ENCODE results near the gene LIN37. TPM values are rescaled to one million over a fixed set of nuclear protein-coding genes. Genes with fewer than 3 reads are reported as not detected.

The LIN37 gene
- total RNA-seq, 1 donor: 9.0 TPM

DNA sequence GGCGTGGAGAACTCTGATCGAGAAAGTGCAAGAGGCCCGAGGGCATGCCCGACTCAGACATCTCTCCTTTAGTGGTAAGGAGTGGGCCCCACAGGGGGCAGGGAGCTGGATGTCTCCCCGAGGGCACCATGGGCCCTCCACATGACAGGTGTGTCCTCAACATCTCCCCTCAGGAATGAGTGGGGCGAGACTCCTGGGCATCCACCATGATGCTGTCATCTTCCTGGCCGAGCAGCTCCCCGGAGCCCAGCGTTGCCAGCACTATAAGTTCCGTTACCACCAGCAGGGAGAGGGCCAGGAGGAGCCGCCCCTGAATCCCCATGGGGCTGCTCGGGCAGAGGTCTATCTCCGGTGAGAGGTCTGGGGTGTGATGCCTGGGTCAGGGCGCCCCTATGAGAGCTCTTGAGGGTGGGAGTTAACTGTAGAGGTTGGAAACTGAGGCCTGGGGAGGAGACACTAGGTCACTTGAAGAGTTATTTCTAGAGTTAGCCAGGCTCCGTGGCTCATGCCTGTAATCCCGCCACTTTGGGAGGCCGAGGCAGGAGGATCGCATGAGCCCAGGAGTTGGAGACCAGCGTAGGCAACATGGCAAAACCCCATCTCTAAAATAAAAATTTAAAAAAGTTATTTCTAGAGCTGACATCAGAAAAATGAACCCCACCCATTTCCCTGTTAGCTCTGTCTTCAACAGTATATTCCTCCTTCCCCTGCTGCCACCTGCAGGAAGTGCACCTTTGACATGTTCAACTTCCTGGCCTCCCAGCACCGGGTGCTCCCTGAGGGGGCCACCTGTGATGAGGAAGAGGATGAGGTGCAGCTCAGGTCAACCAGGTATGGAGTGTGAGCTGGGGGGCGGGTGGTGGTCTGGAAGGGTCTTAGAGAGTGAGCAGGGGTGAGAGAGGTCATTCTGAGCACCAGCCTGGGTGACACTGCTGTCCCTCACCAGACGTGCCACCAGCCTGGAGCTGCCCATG, 11.2 kb upstream of the LIN37 start:
- H3K79me2 ChIP-seq (ENCODE audit: insufficient read depth, low read length): no peaks in the 10 kb centered on the region
- H3K4me1 ChIP-seq (ENCODE audit: insufficient read depth, low read length): no peaks in the 10 kb centered on the region
- H3K27ac ChIP-seq (ENCODE audit: low read depth, low read length): no peak overlapping the region
- H3K27me3 ChIP-seq (ENCODE audit: insufficient read depth, low read length): no peaks in the 10 kb centered on the region
- peaks cover 44% of the 10 kb centered on the region for H3K36me3 ChIP-seq (ENCODE audit: insufficient read depth, low read length)
- H3K9me3 ChIP-seq (ENCODE audit: low read depth, low read length): no peaks in the 10 kb centered on the region
- H3K4me3 ChIP-seq (ENCODE audit: insufficient read depth, low read length): no peak overlapping the region
- TF ChIP-seq, protein P1, sequence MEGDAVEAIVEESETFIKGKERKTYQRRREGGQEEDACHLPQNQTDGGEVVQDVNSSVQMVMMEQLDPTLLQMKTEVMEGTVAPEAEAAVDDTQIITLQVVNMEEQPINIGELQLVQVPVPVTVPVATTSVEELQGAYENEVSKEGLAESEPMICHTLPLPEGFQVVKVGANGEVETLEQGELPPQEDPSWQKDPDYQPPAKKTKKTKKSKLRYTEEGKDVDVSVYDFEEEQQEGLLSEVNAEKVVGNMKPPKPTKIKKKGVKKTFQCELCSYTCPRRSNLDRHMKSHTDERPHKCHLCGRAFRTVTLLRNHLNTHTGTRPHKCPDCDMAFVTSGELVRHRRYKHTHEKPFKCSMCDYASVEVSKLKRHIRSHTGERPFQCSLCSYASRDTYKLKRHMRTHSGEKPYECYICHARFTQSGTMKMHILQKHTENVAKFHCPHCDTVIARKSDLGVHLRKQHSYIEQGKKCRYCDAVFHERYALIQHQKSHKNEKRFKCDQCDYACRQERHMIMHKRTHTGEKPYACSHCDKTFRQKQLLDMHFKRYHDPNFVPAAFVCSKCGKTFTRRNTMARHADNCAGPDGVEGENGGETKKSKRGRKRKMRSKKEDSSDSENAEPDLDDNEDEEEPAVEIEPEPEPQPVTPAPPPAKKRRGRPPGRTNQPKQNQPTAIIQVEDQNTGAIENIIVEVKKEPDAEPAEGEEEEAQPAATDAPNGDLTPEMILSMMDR (IDR thresholded peaks at IDR 0.05; ENCODE audit: extremely low read depth, low read depth, low read length): no peak
- H3K4me2 ChIP-seq (ENCODE audit: insufficient read depth, low read length): no peak overlapping the region
- H2AFZ ChIP-seq (ENCODE audit: low read length): no peak overlapping the region
- H4K20me1 ChIP-seq (ENCODE audit: insufficient read depth, low read length): peaks cover 7% of the 10 kb centered on the region
- peak; percentile 85 for DNase-seq (ENCODE audit: insufficient read length, low spot score, missing footprints)

DNA sequence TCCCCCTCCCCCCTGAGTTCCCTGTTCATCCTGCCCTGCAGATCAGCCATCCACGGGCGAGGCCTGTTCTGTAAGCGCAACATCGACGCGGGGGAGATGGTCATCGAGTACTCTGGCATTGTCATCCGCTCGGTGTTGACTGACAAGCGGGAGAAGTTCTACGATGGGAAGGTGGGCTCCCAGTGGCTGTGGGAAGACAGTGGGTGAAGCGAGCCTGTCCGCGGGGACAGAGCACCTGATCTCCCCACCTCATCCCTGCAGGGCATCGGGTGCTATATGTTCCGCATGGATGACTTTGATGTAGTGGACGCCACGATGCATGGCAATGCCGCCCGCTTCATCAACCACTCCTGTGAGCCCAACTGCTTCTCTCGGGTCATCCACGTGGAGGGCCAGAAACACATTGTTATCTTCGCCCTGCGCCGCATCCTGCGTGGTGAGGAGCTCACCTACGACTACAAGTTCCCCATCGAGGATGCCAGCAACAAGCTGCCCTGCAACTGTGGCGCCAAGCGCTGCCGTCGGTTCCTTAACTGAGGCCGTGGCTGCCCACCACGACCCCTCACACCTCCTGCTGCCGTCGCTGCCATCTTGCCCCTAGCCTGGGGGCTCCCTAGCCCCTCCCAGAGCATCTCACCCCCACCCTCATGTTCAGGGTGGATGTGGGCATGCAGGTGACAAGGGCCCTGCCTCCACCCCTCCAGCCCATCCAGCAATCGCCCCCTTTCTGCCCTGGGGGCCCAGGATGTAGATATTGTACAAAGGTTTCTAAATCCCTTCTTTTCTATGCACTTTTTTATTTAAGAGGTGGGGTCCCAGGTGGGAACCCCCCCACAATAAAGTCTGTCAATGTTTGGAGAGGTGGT, 10.1 kb upstream of the LIN37 start:
- H3K79me2 ChIP-seq (ENCODE audit: insufficient read depth, low read length): no peaks in the 10 kb centered on the region
- H3K27me3 ChIP-seq (ENCODE audit: insufficient read depth, low read length): no peaks in the 10 kb centered on the region
- no peaks in the 10 kb centered on the region for H3K9me3 ChIP-seq (ENCODE audit: low read depth, low read length)
- H2AFZ ChIP-seq (ENCODE audit: low read length): no peak overlapping the region
- peaks cover 44% of the 10 kb centered on the region for H3K36me3 ChIP-seq (ENCODE audit: insufficient read depth, low read length)
- peaks cover 7% of the 10 kb centered on the region for H4K20me1 ChIP-seq (ENCODE audit: insufficient read depth, low read length)
- peak; percentile 83 for DNase-seq (ENCODE audit: insufficient read length, low spot score, missing footprints)
- H3K4me1 ChIP-seq (ENCODE audit: insufficient read depth, low read length): no peaks in the 10 kb centered on the region
- H3K4me3 ChIP-seq (ENCODE audit: insufficient read depth, low read length): no peak overlapping the region
- H3K4me2 ChIP-seq (ENCODE audit: insufficient read depth, low read length): no peak overlapping the region
- no peak overlapping the region for H3K27ac ChIP-seq (ENCODE audit: low read depth, low read length)
- TF ChIP-seq, protein P1 (IDR thresholded peaks at IDR 0.05; ENCODE audit: extremely low read depth, low read depth, low read length): no peak

DNA sequence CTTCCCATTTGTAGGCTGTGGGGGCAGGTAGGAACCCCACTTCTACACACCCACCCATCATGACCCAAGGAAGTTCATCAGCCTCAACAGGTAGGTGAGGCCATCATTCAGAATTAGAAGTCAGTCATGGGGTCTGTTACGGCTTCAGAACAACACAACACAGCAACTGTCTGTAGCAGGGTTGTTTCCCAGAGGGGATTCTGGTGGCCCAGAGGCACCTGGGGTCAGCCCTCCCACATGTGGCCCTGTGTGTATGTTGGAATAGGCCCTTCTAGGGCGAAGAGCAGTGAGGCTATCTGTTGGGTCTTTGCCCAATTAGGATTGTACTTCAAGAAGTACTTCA, 9.5 kb upstream of the LIN37 start:
- no peaks in the 10 kb centered on the region for H3K27me3 ChIP-seq (ENCODE audit: insufficient read depth, low read length)

More for the DNA sequence above, 9.5 kb upstream of the LIN37 start:
- peak; percentile 51 for DNase-seq (ENCODE audit: insufficient read length, low spot score, missing footprints)
- H3K4me1 ChIP-seq (ENCODE audit: insufficient read depth, low read length): no peaks in the 10 kb centered on the region
- peaks cover 41% of the 10 kb centered on the region for H3K36me3 ChIP-seq (ENCODE audit: insufficient read depth, low read length)
- H2AFZ ChIP-seq (ENCODE audit: low read length): no peak overlapping the region
- H4K20me1 ChIP-seq (ENCODE audit: insufficient read depth, low read length): peaks cover 7% of the 10 kb centered on the region
- TF ChIP-seq, protein P1 (IDR thresholded peaks at IDR 0.05; ENCODE audit: extremely low read depth, low read depth, low read length): no peak
- no peaks in the 10 kb centered on the region for H3K79me2 ChIP-seq (ENCODE audit: insufficient read depth, low read length)
- no peak overlapping the region for H3K4me3 ChIP-seq (ENCODE audit: insufficient read depth, low read length)
- no peak overlapping the region for H3K4me2 ChIP-seq (ENCODE audit: insufficient read depth, low read length)
- H3K27ac ChIP-seq (ENCODE audit: low read depth, low read length): no peak overlapping the region
- H3K9me3 ChIP-seq (ENCODE audit: low read depth, low read length): no peaks in the 10 kb centered on the region
